Epithelial cell of proximal tubule (primary cell): ENCODE data around the gene PTRH1. TPM values are rescaled to one million over a fixed set of nuclear protein-coding genes. Genes with fewer than 3 reads are reported as not detected.

Experiments used
- DNase-seq: peaks from one replicate; pipeline ENCODE4 v3.0.0-alpha.2; 2011; ENCODE audit warnings: low read depth
- H3K4me3 ChIP-seq: 2 replicates; pipeline ENCODE4 v1.5.1; 2011; ENCODE audit warnings: low read depth, mild to moderate bottlenecking, low read length
- total RNA-seq: library from RNA; depleted of rRNA; stranded (reverse); fragments of >200 nt; gene quantifications from 2 replicates; pipeline ENCODE4 v1.2.3, GENCODE V29; 2015
- TF ChIP-seq, protein P1 (sequence below): conservative IDR thresholded peaks from 2 replicates; pipeline ENCODE4 v1.5.1; 2012; ENCODE audit warnings: low read depth, mild to moderate bottlenecking, low read length

The PTRH1 gene
- total RNA-seq, 1 donor from 2014 or later, result 47.4 TPM

DNA sequence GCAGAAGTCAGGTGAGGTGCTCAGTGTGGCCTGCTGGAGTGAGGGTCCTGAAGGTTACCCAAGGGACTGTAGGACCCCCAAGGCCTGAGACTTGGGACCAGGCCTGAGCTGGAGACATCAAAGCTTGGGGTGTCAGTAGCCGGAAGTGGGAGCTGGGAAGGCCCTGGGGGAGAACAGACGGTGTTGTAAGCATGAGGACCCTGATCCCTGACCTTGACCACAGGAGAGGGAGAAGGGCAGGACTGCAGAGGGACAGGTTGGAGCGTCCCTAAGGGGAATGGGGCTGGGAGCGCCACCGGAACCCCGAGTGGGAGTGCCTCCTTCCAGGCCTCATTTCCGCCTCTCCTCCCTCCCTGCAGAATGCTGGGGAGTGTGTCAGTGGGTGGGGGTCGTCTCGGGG is 949 bp upstream of the PTRH1 start:
- DNase-seq, result no peak
- TF ChIP-seq, protein P1, sequence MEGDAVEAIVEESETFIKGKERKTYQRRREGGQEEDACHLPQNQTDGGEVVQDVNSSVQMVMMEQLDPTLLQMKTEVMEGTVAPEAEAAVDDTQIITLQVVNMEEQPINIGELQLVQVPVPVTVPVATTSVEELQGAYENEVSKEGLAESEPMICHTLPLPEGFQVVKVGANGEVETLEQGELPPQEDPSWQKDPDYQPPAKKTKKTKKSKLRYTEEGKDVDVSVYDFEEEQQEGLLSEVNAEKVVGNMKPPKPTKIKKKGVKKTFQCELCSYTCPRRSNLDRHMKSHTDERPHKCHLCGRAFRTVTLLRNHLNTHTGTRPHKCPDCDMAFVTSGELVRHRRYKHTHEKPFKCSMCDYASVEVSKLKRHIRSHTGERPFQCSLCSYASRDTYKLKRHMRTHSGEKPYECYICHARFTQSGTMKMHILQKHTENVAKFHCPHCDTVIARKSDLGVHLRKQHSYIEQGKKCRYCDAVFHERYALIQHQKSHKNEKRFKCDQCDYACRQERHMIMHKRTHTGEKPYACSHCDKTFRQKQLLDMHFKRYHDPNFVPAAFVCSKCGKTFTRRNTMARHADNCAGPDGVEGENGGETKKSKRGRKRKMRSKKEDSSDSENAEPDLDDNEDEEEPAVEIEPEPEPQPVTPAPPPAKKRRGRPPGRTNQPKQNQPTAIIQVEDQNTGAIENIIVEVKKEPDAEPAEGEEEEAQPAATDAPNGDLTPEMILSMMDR, result no peak
- peak overlapping the region; percentile 98 for H3K4me3 ChIP-seq

DNA sequence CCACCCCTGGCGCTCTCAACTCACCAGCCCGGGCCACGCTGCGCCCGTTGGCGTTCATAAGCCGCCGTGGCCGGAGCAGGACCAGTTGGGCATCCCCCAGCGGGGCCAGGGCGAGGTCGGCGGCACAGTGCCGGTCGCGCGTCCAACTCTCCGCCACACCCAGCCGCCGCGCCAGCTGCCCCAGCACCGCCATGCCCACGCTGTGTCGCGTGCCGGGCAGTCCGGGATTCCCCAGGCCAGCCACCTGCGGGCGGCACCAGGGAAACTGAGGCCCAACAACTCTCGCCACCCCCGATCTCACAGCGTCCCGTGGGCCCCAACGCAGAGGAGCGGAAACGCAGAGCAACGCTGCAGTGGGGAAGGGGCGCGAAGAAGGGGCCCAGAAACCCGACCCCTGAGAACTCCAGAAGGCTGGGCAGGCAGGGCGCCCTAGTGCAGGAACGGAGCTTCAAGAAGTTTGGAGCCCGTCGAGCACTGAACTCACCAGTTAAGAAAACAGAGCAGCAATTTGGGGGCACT is 453 bp downstream of the PTRH1 start:
- DNase-seq, result no peak
- TF ChIP-seq, protein P1, result no peak
- H3K4me3 ChIP-seq, result peak overlapping the region; percentile 98

DNA sequence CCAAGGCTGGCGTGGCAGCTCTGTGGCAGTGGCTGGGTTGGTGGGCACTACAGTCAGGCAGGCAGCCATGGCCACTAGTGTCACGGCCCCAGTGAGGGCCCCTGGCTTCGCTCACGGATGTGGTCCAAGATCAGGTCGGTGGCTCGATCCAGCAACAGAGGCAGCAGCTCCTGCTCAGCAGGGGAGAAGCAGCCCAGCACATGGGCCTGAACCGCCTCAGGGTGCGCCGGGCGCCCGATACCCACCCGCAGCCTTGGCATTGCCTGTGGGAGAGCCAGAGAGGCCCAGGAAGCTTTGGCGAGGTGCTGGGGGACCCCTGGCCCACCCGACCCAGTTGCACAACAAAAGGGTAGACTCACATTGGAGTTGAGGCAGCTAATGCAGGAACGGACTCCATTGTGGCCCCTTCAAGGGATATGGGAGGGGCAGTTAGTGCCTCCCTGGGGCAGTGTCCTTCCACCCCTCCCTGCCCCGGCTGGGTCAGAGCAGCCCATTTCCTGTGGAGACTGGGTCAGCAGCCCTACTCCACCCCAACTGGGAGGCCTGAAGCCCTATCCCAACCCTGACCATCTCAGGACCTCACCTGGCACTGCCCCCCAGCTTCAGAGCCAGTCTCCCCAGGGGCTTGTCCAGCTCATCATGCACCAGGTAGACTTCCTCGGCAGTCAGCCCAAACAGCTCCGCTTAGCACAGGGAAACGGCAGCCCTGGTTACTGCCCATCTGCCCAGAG is 1.3 kb downstream of the PTRH1 start:
- peak overlapping the region; percentile 98 for H3K4me3 ChIP-seq
- DNase-seq, result no peak
- TF ChIP-seq, protein P1, result no peak

DNA sequence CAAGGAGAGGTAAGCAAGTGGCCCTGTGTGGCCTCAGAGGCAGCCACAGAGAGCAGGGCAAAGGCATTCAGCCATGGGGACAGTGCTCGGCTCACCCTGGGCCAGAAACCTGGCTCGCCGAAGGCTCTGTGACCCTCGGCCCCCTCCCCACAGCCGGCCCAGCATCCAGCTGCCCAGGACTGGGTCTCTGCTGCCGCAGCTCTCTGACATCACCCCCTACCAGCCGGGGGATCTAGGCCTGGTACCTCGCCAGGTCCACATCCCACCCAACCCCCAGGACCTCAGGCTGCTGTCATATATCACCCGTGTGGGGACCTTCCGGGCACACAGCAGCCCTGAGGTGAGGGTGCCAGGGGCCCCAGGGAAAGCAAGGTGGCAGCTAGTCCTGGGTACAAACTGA is 2.6 kb downstream of the PTRH1 start:
- DNase-seq, result no peak
- TF ChIP-seq, protein P1, result no peak
- no peak overlapping the region for H3K4me3 ChIP-seq

DNA sequence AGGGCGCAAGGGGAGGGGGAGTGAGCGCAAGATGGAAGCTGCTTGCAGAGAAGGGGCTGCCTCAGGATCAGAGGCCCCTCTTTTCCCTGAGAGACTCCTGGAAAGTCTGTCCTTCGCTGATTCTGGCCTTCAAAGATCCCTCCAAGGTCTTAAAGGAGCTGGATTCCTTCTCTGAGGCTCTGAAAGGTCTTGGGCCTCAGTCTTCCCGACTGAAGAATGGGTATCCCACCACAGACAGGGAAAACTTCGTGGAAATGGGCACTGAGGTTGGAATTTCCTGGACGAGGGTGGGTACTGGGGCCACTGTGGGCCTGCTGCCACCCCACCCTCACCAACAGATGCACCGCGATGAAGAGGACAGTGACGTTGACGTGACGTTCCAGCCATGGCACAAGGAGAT is 3.1 kb downstream of the PTRH1 start:
- no peak overlapping the region for H3K4me3 ChIP-seq
- DNase-seq, result no peak
- TF ChIP-seq, protein P1, result no peak

DNA sequence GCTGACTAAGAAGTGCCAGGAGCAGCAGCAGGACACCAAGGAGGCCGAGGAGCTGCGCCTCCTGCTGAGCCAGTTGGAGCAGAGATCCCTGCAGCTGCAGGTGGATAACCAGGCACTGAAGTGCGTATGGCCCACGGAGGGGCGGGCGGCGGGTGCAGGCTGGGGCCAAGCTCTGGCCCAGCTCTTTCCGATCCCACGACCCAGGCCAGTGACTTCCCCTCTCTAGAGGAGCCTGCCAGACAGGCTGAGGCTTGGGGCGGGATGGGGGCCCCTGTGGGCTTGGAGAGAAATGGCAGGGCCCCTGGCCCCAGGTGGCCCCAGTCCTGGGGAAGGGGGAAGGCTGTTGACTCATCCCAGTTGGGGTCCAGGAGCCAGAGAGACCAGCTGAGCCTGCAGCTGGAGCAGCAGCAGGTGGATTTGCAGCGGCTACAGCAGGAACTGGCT is 3.6 kb downstream of the PTRH1 start:
- DNase-seq, result no peak
- TF ChIP-seq, protein P1, result no peak
- no peak overlapping the region for H3K4me3 ChIP-seq

DNA sequence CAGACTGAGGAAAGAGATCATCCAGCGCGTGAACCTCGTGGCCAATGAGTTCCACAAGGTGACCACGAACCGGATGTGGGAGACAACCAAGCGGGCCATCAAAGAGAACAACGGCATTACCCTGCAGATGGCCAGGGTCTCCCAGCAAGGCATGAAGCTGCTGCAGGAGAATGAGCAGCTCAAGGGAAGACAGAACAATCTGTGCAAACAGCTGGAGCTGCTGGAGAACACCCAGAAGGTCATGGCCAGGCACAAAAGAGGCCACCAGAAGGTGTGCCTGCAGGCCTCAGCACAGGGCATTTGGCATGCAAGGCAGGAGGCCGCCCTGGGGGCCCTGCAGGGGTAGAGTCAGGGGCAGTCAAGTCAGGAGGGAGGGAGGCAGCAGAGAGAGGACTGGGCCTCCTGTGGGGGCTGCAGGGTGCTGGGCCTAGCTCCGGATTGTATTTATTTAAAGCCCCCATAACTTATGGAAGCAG is 4.2 kb downstream of the PTRH1 start:
- no peak for DNase-seq
- H3K4me3 ChIP-seq, result no peak overlapping the region
- TF ChIP-seq, protein P1, result no peak
